Epithelial cell of esophagus (primary cell): ENCODE data around the gene NKTR.

Experiments
- DNase-seq: peaks from one replicate; pipeline ENCODE4 v3.0.0; 2010; ENCODE audit warnings: low read depth
- H3K4me3 ChIP-seq: 2 replicates; pipeline ENCODE4 v1.5.1; 2011; ENCODE audit warnings: mild to moderate bottlenecking, low read length, control low read depth
- TF ChIP-seq, protein P1 (sequence below): IDR thresholded peaks from 2 replicates; pipeline ENCODE4 v1.5.1; 2011; ENCODE audit warnings: low read depth, mild to moderate bottlenecking, low read length, control low read depth, inconsistent platforms; ENCODE audit not compliant: insufficient read depth; ENCODE audit errors: missing control alignments

Gene NKTR

DNA sequence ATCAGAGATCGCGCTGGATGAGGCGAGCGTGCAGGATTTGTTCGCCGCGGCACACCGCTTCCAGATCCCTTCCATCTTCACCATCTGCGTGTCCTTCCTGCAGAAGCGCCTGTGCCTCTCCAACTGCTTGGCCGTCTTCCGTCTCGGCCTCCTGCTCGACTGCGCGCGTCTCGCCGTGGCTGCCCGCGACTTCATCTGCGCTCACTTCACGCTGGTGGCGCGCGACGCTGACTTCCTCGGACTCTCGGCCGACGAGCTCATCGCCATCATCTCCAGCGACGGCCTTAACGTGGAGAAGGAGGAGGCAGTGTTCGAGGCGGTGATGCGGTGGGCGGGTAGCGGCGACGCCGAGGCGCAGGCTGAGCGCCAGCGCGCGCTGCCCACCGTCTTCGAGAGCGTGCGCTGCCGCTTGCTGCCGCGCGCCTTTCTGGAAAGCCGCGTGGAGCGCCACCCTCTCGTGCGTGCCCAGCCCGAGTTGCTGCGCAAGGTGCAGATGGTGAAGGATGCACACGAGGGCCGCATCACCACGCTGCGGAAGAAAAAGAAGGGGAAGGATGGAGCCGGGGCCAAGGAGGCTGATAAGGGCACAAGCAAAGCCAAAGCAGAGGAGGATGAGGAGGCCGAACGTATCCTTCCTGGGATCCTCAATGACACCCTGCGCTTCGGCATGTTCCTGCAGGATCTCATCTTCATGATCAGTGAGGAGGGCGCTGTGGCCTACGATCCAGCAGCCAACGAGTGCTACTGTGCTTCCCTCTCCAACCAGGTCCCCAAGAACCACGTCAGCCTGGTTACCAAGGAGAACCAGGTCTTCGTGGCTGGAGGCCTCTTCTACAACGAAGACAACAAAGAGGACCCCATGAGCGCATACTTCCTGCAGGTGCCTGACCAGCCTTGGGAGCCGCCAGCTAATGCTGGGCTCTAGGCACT lies 85.7 kb downstream of the NKTR start:
- DNase-seq: peak; percentile 25
- TF ChIP-seq, protein P1, sequence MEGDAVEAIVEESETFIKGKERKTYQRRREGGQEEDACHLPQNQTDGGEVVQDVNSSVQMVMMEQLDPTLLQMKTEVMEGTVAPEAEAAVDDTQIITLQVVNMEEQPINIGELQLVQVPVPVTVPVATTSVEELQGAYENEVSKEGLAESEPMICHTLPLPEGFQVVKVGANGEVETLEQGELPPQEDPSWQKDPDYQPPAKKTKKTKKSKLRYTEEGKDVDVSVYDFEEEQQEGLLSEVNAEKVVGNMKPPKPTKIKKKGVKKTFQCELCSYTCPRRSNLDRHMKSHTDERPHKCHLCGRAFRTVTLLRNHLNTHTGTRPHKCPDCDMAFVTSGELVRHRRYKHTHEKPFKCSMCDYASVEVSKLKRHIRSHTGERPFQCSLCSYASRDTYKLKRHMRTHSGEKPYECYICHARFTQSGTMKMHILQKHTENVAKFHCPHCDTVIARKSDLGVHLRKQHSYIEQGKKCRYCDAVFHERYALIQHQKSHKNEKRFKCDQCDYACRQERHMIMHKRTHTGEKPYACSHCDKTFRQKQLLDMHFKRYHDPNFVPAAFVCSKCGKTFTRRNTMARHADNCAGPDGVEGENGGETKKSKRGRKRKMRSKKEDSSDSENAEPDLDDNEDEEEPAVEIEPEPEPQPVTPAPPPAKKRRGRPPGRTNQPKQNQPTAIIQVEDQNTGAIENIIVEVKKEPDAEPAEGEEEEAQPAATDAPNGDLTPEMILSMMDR: no peak
- no peak overlapping the region for H3K4me3 ChIP-seq

DNA sequence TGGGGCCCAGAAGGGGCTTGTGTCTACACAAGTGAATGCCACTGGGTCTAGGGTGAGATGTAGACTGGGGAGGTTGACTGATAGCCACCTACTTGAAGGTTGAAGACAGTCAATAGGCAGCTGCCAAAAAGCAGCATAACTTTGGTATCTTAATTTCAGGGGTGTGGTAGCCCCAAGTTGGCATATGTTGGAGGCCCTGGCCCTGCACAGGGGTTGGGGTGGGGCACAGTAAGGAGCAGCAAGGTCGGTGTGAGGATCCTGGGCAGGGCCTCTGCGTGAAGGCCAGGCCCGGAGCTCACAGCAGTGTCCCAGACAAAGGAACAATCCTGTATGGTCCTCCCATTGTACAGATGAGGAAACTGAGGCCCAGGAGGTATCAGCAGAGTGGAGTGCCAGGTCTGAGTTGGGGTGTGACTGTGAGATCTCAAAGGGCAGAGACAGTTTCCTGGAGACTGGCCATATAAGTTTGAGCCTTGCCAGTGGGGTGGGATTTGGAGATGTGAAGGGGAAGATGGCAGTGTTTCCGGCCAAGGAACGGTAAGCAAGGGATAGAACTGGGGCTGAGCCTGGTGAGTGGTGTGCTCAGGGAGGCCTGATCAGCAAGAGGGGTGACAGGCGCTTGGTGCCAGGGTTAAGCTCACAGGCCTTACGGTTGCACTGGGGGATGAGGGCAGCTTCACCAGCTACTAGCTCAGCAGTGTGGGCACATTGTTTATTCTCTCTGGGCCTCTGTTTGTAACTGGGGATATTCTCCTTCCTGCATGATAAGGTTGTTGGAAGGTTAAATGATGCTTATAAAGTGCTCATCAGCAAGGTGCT lies 86.6 kb downstream of the NKTR start:
- no peak for DNase-seq
- TF ChIP-seq, protein P1: no peak
- H3K4me3 ChIP-seq: no peak overlapping the region

DNA sequence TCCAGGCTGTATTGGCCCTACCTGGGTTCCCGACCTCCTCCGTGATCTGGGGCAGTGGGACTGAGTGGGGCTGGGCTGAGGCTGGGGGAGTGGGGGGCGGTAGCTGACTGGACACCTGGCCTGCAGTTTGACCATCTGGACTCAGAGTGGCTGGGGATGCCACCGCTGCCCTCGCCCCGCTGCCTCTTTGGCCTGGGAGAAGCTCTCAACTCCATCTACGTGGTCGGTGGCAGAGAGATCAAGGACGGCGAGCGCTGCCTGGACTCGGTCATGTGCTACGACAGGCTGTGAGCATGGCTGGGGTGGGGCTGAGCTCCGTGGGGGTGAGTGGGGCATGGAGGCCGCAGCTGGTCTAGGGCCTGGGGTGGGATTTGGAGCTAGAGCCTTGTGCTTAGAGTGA lies 87.5 kb downstream of the NKTR start:
- DNase-seq: no peak

DNA sequence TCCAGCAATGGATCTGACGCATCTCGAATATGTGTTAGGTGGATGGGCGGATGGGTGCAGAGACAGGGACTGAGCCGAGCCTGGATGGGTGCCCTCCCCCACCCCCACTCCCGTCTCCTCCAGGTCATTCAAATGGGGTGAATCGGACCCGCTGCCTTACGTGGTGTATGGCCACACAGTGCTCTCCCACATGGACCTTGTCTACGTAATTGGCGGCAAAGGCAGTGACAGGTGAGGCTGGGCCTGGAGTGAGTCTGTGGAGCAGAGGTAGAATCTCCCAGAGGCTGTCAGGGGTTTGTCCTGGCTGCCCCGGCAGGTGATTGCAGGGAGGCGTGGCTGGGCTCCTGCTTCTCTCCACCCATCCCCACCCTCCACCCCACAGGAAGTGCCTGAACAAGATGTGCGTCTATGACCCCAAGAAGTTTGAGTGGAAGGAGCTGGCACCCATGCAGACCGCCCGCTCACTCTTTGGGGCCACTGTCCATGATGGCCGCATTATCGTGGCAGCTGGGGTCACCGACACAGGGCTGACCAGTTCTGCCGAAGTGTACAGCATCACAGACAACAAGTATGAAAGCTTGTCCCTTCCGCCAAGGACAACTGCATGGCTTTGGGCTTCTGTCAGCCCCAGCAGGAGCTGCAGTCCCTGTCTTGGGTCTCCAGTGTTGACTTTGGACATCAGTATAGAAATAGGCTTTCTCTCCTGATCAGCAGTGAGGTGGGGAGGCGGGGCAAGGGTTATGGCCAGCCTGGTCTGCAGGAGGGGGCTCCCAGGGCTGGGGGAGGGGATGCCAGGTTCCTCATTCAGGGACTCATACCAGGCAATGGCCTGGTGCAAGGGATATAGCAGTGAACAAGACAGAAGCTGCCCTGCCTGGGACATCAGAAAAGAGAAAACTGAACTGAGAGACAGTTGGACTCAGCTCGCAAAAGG lies 88.3 kb downstream of the NKTR start:
- TF ChIP-seq, protein P1: no peak
- H3K4me3 ChIP-seq: no peak overlapping the region
- DNase-seq: no peak

More for the DNA sequence above, 87.5 kb downstream of the NKTR start:
- no peak overlapping the region for H3K4me3 ChIP-seq
- TF ChIP-seq, protein P1: no peak

DNA sequence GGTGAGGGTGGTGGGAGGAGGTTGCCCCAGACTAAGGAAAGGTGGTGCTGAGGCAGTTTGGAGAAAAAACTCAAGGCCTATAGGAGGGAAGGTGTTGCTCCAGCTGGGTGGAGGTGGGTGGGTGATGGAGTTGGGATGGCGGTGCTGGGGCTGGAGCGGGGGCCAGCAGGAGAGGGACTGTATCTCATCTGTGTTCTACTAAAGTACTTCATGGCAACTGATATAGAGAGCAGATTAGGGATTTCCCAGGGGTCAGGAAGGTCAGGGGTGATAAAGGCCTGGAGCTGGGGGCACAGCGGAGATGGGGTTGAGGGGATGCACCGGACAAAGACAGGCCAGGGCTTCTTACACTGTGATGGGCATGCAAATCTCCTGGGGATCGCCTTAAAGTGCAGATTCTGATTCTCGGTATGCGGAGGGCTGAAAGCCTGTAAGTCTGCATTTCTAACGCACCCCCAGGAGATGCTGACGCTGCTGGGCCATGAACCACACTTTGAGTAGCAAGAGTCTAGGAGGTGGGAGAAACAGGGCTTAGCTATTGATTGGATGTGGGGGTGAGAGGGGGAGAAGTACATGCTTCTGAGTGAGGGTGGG lies 89.0 kb downstream of the NKTR start:
- no peak for DNase-seq
- TF ChIP-seq, protein P1: no peak
- H3K4me3 ChIP-seq: no peak overlapping the region

DNA sequence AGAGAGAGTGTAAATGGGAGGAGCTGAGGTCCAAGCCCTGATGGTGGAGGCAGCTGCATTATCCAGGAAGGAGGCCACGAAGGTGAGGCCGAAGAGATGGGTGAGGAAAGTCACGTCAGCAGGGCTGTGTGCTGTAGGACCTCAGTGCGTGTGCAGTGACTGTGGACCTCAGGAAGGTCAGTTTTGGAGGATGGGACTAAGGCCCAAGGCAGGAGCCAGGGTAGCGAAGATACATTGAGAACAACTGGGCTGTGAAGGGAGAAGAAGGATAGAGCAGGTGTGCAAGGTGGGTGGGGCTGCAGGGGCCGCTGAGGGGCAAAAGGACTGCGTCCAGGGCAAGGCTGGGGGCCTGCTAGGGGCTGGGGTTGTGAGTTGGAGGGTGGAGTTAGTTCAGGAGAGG lies 89.7 kb downstream of the NKTR start:
- no peak for DNase-seq
- no peak overlapping the region for H3K4me3 ChIP-seq
- TF ChIP-seq, protein P1: no peak
